NCI-H446 (cell line): Measurements from ENCODE around the gene PDIA3.
"Not testable (repeated sequence)": the region's sequence is repeated elsewhere in the genome, so short reads cannot be mapped to it uniquely, and the experiment has no call there.

Experiments
- DNase-seq, 2 experiments: peaks; one replicate each; lab custom pipeline; 2025; lab: John Stamatoyannopoulos, UW

PDIA3 gene

GRCh38 chr15:43776718-43777266, 30.6 kb downstream of the PDIA3 start, which contains the start of gene ELL3:
ELL3 (minus strand) TSS chr15:43776966; CDS start chr15:43776901, 65 bp downstream.
- no peak for DNase-seq

- no peak for DNase-seq
Observed at GRCh38 chr15:43777267-43777914, 31.2 kb downstream of the PDIA3 start.

- no peak for DNase-seq
Observed at GRCh38 chr15:43779016-43779415, 32.8 kb downstream of the PDIA3 start.

GRCh38 chr15:43789409-43789808, 43.2 kb downstream of the PDIA3 start:
- DNase-seq = no peak

- peak; percentile 97 to 99 for DNase-seq
Observed at GRCh38 chr15:43791993-43792760, 45.9 kb downstream of the PDIA3 start, which contains the start of gene SERF2. SERF2 (plus strand) TSS chr15:43792320; CDS start chr15:43792377, 57 bp downstream.

- DNase-seq = no peak
Observed at GRCh38 chr15:43792761-43793476, 46.7 kb downstream of the PDIA3 start.

GRCh38 chr15:43793647-43794046, 47.4 kb downstream of the PDIA3 start:
- no peak for DNase-seq

- DNase-seq = no peak
Observed at GRCh38 chr15:43794269-43795037, 48.2 kb downstream of the PDIA3 start.

- no peak for DNase-seq
Observed at GRCh38 chr15:43795197-43795596, 49.0 kb downstream of the PDIA3 start.

- DNase-seq = no peak
Observed at GRCh38 chr15:43795997-43796396, 49.8 kb downstream of the PDIA3 start.

- no peak for DNase-seq
Observed at GRCh38 chr15:43796566-43796965, 50.3 kb downstream of the PDIA3 start.

- DNase-seq = no peak
Observed at GRCh38 chr15:43799209-43799944, 53.1 kb downstream of the PDIA3 start.

- DNase-seq = no peak
Observed at GRCh38 chr15:43799945-43800285, 53.7 kb downstream of the PDIA3 start, which contains the start of gene SERINC4. SERINC4 (minus strand) TSS chr15:43800220; CDS start chr15:43799986, 234 bp downstream.

- DNase-seq = peak; percentile 56 to 75
Observed at GRCh38 chr15:43800286-43801141, 54.3 kb downstream of the PDIA3 start, which contains the start of gene HYPK. HYPK (plus strand) TSS chr15:43800599; CDS start chr15:43800623, 24 bp downstream.

GRCh38 chr15:43802676-43803075, 56.4 kb downstream of the PDIA3 start:
- not testable (repeated sequence) for DNase-seq

- no peak for DNase-seq
Observed at GRCh38 chr15:43808435-43808950, 62.3 kb downstream of the PDIA3 start.

- DNase-seq = no peak
Observed at GRCh38 chr15:43808960-43809678, 62.9 kb downstream of the PDIA3 start.

GRCh38 chr15:43815064-43815463, 68.8 kb downstream of the PDIA3 start:
- not testable (repeated sequence) for DNase-seq

GRCh38 chr15:43821505-43821904, 75.3 kb downstream of the PDIA3 start:
- DNase-seq = no peak
